GM12872 (cell line): Measurements from ENCODE around the gene ERICH6.

Experiments used
- CTCF ChIP-seq: IDR thresholded peaks from 3 replicates; pipeline ENCODE4 v1.5.1; 2011; ENCODE audit warnings: low read depth, mild to moderate bottlenecking, low read length, moderate library complexity; ENCODE audit not compliant: insufficient read depth

The ERICH6 gene

GRCh38 chr3:150663461-150663860, 40.3 kb downstream of the ERICH6 start:
- TF ChIP-seq CTCF: no peak

GRCh38 chr3:150662410-150663200, 41.1 kb downstream of the ERICH6 start:
- TF ChIP-seq CTCF: no peak

GRCh38 chr3:150656316-150656715, 47.4 kb downstream of the ERICH6 start:
- TF ChIP-seq CTCF: no peak

GRCh38 chr3:150653110-150653561, 50.6 kb downstream of the ERICH6 start:
- no peak for TF ChIP-seq CTCF

- TF ChIP-seq CTCF: no peak
Measured at GRCh38 chr3:150640256-150640655, 63.5 kb downstream of the ERICH6 start.

GRCh38 chr3:150639262-150639661, 64.5 kb downstream of the ERICH6 start:
- TF ChIP-seq CTCF: no peak

GRCh38 chr3:150636258-150636657, 67.5 kb downstream of the ERICH6 start:
- TF ChIP-seq CTCF: no peak
